Ishikawa (cell line): Measurements from ENCODE around the gene ZBTB3.

ENCODE experiments used
- CEBPB ChIP-seq: IDR thresholded peaks from 2 replicates; pipeline ENCODE4 v1.6.1; 2012
- CREB1 ChIP-seq: IDR thresholded peaks from 2 replicates; pipeline ENCODE4 v1.6.1; 2012; ENCODE audit warnings: low read depth
- EGR1 ChIP-seq: IDR thresholded peaks from 2 replicates; pipeline ENCODE4 v1.6.1; 2012
- EP300 ChIP-seq: IDR thresholded peaks from 2 replicates; pipeline ENCODE4 v1.6.1; 2012; ENCODE audit warnings: borderline replicate concordance
- FOXM1 ChIP-seq: IDR thresholded peaks from 2 replicates; pipeline ENCODE4 v1.6.1; 2012; ENCODE audit warnings: low read depth, borderline replicate concordance
- NFIC ChIP-seq: IDR thresholded peaks from 2 replicates; pipeline ENCODE4 v1.6.1; 2012
- RAD21 ChIP-seq: IDR thresholded peaks from 2 replicates; pipeline ENCODE4 v1.6.1; 2012; ENCODE audit warnings: low read depth
- TAF1 ChIP-seq: IDR thresholded peaks from 2 replicates; pipeline ENCODE4 v1.6.1; 2012; ENCODE audit warnings: low read depth, mild to moderate bottlenecking
- TCF12 ChIP-seq: IDR thresholded peaks from 2 replicates; pipeline ENCODE4 v1.6.1; 2012; ENCODE audit warnings: low read depth
- TEAD4 ChIP-seq: IDR thresholded peaks from 2 replicates; pipeline ENCODE4 v1.6.1; 2012
- YY1 ChIP-seq: IDR thresholded peaks from 2 replicates; pipeline ENCODE4 v1.6.1; 2012; ENCODE audit warnings: low read depth
- ZBTB7A ChIP-seq: IDR thresholded peaks from 2 replicates; pipeline ENCODE4 v1.6.1; 2012; ENCODE audit warnings: low read depth
- TF ChIP-seq, protein P1 (sequence below): IDR thresholded peaks from 2 replicates; pipeline ENCODE4 v1.6.1; 2012
- TF ChIP-seq, protein P2 (sequence below): IDR thresholded peaks from 2 replicates; pipeline ENCODE4 v1.6.1; 2012; ENCODE audit warnings: low read depth, mild to moderate bottlenecking
- TF ChIP-seq, protein P3 (sequence below): IDR thresholded peaks from 2 replicates; pipeline ENCODE4 v1.6.1; 2012

The ZBTB3 gene

DNA sequence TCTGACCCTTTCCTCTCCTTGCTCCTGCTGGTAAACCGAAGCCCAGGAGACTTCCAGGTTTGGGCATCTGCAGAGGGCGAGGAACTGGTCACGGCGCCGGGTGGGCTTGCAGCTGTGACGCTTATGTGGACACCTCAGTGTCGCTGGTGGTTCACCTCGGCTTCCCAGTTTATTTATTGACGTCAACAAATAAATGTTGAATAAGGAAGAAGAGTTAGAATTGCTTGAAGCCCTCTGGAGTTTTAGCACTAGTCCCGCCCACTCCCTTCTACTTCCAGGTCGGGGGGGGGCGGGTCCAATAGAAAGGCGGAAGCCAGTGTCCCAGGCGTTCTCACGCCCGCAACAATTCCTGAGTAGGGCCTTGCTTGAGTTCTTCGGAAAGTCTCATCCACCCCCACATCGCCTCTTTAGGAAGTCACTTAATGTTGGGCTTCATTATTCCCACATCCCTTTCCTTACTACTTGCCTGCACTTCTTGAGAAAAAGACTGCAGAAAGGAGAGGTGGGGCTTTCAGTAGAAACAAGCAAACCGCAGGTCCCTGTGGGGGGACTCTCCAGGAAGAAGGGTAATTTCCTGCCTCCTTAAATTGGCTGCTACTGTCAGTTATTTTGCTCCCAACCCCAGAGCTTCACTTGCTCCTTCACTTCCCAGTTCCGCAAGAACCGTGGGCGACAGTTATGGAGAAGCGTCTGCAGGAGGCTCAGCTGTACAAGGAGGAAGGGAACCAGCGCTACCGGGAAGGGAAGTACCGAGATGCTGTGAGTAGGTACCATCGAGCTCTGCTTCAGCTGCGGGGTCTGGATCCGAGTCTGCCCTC, 25.6 kb downstream of the ZBTB3 start, which contains the start of gene TTC9C:
TSS of gene TTC9C (plus strand) at position 316 of the 818 bp plus-strand sequence. CDS start at position 679, 363 bp downstream.
- TF ChIP-seq EP300 (no peak), TEAD4 (no peak), TCF12 (no peak), YY1 (no peak), TAF1 (peak; percentile 69), RAD21 (no peak), CEBPB (no peak), FOXM1 (no peak), EGR1 (peak; percentile 10; the same call in 1 of the 2 replicates)
- TF ChIP-seq, protein P1, sequence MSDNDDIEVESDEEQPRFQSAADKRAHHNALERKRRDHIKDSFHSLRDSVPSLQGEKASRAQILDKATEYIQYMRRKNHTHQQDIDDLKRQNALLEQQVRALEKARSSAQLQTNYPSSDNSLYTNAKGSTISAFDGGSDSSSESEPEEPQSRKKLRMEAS, result peak; percentile 59

DNA sequence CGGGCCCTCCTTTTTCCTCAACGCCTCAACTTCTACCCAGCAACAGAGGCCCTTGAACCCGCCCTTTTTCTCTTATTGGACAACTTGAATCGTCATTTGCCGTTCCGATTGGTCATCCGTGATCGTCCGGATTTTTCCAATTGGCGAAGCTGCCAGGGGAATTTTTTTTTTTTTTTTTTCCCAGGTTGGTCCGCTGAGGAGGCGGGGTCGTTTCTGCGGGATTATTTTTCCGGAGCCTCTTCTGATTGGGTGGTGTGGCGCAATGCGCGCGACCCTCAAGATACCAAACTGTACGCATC, 26.1 kb downstream of the ZBTB3 start:
- TF ChIP-seq TCF12, result no peak
- no peak; the same call in 1 of the 2 replicates for TF ChIP-seq CREB1
- peak; percentile 56; the same call in 1 of the 2 replicates for TF ChIP-seq CEBPB
- TF ChIP-seq FOXM1, result peak; percentile 87
- TF ChIP-seq EP300, result no peak
- TF ChIP-seq, protein P2, sequence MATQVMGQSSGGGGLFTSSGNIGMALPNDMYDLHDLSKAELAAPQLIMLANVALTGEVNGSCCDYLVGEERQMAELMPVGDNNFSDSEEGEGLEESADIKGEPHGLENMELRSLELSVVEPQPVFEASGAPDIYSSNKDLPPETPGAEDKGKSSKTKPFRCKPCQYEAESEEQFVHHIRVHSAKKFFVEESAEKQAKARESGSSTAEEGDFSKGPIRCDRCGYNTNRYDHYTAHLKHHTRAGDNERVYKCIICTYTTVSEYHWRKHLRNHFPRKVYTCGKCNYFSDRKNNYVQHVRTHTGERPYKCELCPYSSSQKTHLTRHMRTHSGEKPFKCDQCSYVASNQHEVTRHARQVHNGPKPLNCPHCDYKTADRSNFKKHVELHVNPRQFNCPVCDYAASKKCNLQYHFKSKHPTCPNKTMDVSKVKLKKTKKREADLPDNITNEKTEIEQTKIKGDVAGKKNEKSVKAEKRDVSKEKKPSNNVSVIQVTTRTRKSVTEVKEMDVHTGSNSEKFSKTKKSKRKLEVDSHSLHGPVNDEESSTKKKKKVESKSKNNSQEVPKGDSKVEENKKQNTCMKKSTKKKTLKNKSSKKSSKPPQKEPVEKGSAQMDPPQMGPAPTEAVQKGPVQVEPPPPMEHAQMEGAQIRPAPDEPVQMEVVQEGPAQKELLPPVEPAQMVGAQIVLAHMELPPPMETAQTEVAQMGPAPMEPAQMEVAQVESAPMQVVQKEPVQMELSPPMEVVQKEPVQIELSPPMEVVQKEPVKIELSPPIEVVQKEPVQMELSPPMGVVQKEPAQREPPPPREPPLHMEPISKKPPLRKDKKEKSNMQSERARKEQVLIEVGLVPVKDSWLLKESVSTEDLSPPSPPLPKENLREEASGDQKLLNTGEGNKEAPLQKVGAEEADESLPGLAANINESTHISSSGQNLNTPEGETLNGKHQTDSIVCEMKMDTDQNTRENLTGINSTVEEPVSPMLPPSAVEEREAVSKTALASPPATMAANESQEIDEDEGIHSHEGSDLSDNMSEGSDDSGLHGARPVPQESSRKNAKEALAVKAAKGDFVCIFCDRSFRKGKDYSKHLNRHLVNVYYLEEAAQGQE, result no peak

- TF ChIP-seq NFIC (no peak), FOXM1 (no peak), EGR1 (peak; percentile 71), TCF12 (no peak; the same call in 1 of the 2 replicates), TAF1 (peak; percentile 57; the same call in 1 of the 2 replicates), YY1 (peak; percentile 62; the same call in 1 of the 2 replicates), EP300 (peak; percentile 26; the same call in 1 of the 2 replicates)
- TF ChIP-seq, protein P1, result peak; percentile 95
- TF ChIP-seq, protein P2, result no peak
These were observed 26.6 kb downstream of the ZBTB3 start, which contains the start of gene HNRNPUL2 for GRCh38 chr11:62727165-62727871. HNRNPUL2 (minus strand) TSS chr11:62727457; CDS start chr11:62727156, 301 bp downstream.

GRCh38 chr11:62726915-62727164, 27.1 kb downstream of the ZBTB3 start:
- TF ChIP-seq, protein P3, sequence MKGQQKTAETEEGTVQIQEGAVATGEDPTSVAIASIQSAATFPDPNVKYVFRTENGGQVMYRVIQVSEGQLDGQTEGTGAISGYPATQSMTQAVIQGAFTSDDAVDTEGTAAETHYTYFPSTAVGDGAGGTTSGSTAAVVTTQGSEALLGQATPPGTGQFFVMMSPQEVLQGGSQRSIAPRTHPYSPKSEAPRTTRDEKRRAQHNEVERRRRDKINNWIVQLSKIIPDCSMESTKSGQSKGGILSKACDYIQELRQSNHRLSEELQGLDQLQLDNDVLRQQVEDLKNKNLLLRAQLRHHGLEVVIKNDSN, result no peak
- TF ChIP-seq CEBPB (no peak), TAF1 (no peak), EGR1 (no peak), CREB1 (no peak), TCF12 (no peak), TEAD4 (no peak), RAD21 (no peak), ZBTB7A (no peak), EP300 (no peak)
- TF ChIP-seq, protein P1, result no peak
- TF ChIP-seq, protein P2, result no peak
